AG04449 (cell line): ENCODE results near the gene TMEM45B.

ENCODE experiments used
- CTCF ChIA-PET: fragments of 350-600 bp; formaldehyde crosslinking; extraction: SDS; loops from one replicate; lab custom pipeline; 2021; ENCODE audit warnings: antibody characterized with exemption; lab: Yijun Ruan, JAX
- POLR2A ChIA-PET: fragments of 400-600, 350-600 bp; formaldehyde crosslinking; extraction: SDS; loops from one replicate; lab custom pipeline; 2020; ENCODE audit warnings: antibody characterized with exemption, inconsistent platforms; lab: Yijun Ruan, JAX
- DNase-seq: peaks from one replicate; pipeline ENCODE4 v3.0.0-alpha.2; 2010; ENCODE audit warnings: low read depth, low spot score
- H3K4me3 ChIP-seq: 2 replicates; pipeline ENCODE4 v1.5.1; 2011; ENCODE audit warnings: low read depth, mild to moderate bottlenecking, control low read depth, low read length
- CTCF ChIP-seq: IDR thresholded peaks from one replicate; pipeline ENCODE4 v1.5.1; 2011; ENCODE audit warnings: mild to moderate bottlenecking, moderate library complexity, low read length, control low read depth, inconsistent platforms; ENCODE audit not compliant: insufficient read depth; ENCODE audit errors: missing control alignments

TMEM45B gene

GRCh38 chr11:129852125-129852740 lies 36.6 kb downstream of the TMEM45B start:
- POLR2A ChIA-PET, result no interaction called here

GRCh38 chr11:129853518-129854231 lies 38.0 kb downstream of the TMEM45B start:
- CTCF ChIA-PET, result no interaction called here
- no peak for TF ChIP-seq CTCF
- POLR2A ChIA-PET, result no interaction called here
- H3K4me3 ChIP-seq, result no peak overlapping the region
- DNase-seq, result no peak

More at GRCh38 chr11:129852125-129852740, 36.6 kb downstream of the TMEM45B start:
- CTCF ChIA-PET, result no interaction called here
- TF ChIP-seq CTCF, result no peak
- DNase-seq, result no peak
- no peak overlapping the region for H3K4me3 ChIP-seq

- ChIA-PET POLR2A (no interaction called here), CTCF (no interaction called here)
- TF ChIP-seq CTCF, result no peak
- H3K4me3 ChIP-seq, result no peak overlapping the region
- DNase-seq, result no peak
Measured at GRCh38 chr11:129854232-129854805, 38.7 kb downstream of the TMEM45B start.

GRCh38 chr11:129855086-129855485 lies 39.4 kb downstream of the TMEM45B start:
- ChIA-PET CTCF (no interaction called here), POLR2A (no interaction called here)
- no peak for DNase-seq
- no peak for TF ChIP-seq CTCF
- H3K4me3 ChIP-seq, result no peak overlapping the region

GRCh38 chr11:129856036-129856435 lies 40.4 kb downstream of the TMEM45B start:
- H3K4me3 ChIP-seq, result no peak overlapping the region
- no peak for TF ChIP-seq CTCF
- ChIA-PET CTCF (no interaction called here), POLR2A (no interaction called here)
- DNase-seq, result no peak
